Thyroid gland (tissue), 4 donors: ENCODE measurements around the gene MYO5A.

ENCODE experiments used
- POLR2A ChIP-seq, 2 donors: fragments of 450-650 bp; IDR thresholded peaks; one replicate each; pipeline ENCODE4 v1.6.1; 2017; ENCODE audit warnings: antibody characterized with exemption in 2 of 2, mild to moderate bottlenecking in 2 of 2, moderate library complexity in 1 of 2
- TF ChIP-seq, protein P1 (sequence below), 6 experiments: fragments of 200-600 bp in 3 of 6; fragments of 450-650 bp in 3 of 6; sonication (generic) in 3 of 6; IDR thresholded peaks; one replicate each; pipeline ENCODE4 v1.5.1; 2016 to 2019; ENCODE audit warnings: antibody characterized with exemption in 6 of 6, mild to moderate bottlenecking in 2 of 6, inconsistent platforms in 1 of 6, moderate library complexity in 1 of 6

DNA sequence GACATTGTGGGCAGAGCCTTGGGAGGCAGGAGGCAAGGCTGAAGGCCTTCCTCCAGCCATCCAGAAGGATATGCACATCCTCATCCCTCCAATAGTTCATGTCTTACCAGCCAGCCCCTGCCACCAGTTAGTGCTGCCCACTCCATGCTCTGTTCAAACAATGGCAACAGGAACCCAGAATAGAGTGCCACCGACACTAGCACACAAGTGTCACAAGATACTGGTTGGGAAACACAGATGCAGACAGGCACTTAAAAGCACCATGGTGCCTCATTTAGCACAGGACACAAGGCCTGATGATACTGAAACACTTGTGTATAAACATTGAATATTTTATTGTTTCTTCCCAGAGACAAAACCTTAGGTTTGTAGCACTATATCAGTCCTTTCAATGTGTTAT is 176.6 kb downstream of the MYO5A start:
- TF ChIP-seq, protein P1, sequence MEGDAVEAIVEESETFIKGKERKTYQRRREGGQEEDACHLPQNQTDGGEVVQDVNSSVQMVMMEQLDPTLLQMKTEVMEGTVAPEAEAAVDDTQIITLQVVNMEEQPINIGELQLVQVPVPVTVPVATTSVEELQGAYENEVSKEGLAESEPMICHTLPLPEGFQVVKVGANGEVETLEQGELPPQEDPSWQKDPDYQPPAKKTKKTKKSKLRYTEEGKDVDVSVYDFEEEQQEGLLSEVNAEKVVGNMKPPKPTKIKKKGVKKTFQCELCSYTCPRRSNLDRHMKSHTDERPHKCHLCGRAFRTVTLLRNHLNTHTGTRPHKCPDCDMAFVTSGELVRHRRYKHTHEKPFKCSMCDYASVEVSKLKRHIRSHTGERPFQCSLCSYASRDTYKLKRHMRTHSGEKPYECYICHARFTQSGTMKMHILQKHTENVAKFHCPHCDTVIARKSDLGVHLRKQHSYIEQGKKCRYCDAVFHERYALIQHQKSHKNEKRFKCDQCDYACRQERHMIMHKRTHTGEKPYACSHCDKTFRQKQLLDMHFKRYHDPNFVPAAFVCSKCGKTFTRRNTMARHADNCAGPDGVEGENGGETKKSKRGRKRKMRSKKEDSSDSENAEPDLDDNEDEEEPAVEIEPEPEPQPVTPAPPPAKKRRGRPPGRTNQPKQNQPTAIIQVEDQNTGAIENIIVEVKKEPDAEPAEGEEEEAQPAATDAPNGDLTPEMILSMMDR (IDR thresholded peaks at IDR 0.05), result no peak
- TF ChIP-seq POLR2A (IDR thresholded peaks at IDR 0.05), result no peak
